22Rv1 (cell line): ENCODE measurements around the gene RMRP.
"Not testable (repeated sequence)": the region's sequence is repeated elsewhere in the genome, so short reads cannot be mapped to it uniquely, and the experiment has no call there.

Experiments
- H3K27ac ChIP-seq: fragments of 450-650 bp; 2 replicates; pipeline ENCODE4 v1.5.1; 2017
- CTCF ChIP-seq: fragments of 450-650 bp; IDR thresholded peaks from 2 replicates; pipeline ENCODE4 v1.5.1; 2017; ENCODE audit warnings: mild to moderate bottlenecking
- ZFX ChIP-seq: fragments of 450-650 bp; IDR thresholded peaks from 2 replicates; pipeline ENCODE4 v1.6.1; 2017; ENCODE audit warnings: antibody characterized with exemption, borderline replicate concordance

The RMRP gene

DNA sequence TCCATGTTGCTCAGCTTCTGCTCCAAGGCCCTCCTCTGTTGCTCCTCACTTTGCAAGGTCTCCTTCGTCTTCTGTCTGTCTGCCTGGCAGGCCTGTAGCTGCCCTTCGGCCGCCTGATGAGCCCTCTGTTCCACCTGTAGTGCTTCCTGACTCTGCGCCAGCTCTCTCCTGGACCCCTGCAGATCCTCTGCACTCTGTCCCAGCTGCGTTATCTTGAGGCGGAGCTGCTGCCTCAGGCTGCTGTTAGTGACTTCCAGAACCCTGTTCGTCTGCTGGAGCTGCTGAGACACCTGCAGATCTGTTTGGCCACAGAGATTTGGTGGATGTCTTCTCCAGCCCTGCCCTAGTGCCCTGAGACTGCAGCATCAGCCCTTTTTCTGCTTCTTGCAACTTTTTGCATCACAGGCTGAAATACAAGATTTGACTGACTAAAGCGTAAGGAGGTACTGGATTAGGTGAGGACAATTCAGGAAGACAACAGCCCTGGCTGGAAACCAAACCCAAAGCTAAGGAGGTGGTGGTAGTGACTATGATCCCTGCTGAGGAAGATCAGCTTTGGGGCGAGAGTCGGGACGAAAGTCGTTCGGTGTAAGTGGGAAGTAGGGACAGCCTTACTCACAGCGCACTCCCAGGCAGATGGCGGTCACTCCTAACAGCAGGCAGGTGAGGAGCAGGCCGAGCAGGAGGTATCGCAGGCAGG is 41.7 kb downstream of the RMRP start:
- no peak for TF ChIP-seq ZFX
- no peak for TF ChIP-seq CTCF
- no peak overlapping the region for H3K27ac ChIP-seq

GRCh38 chr9:35612843-35613242 is 45.0 kb downstream of the RMRP start:
- no peak for TF ChIP-seq ZFX
- TF ChIP-seq CTCF: no peak
- H3K27ac ChIP-seq: no peak overlapping the region

DNA sequence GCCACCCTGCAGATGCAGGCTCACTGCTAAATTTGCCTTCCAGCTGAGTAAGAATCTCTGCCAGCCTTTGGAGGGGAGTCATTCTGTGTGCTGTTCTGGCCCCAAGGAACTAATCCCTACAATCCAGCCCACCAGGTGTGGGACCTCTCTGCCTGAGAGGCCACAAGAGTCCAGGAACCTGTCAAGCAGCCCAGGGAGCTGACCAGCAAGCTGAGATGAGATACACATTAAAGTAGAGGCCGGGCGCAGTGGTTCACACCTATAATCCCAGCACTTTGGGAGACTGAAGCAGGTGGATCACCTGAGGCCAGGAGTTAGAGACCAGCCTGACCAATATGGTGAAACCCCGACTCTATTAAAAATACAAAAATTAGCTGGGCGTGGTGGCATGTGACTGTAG is 45.8 kb downstream of the RMRP start:
- not testable (repeated sequence) for H3K27ac ChIP-seq

DNA sequence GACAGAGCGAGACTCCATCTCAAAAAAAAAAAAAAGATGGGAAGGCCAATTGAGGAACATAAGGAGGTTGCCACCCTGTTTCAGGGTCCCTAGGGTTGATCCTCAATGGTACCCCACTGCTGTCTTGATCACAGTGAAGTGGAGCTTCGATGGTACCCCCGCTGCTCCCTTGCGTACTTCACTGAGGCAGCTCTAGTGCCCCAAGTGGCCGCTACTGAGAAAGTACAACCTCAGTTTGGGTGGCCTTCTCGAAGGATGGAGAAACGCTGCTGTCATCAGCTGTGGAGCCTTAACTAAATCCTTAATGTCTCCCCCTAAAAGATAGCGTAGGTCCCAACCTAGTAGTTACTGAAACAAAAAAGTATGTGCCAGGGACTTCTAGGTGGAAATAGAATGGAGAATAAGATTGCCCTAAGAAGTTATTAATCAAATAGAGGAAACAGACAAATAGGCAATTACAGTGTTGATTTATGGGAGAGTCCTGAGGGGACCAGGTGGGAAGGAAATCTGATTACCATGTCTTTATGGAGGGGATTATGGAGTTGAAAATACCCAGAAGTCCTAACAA is 46.5 kb downstream of the RMRP start:
- no peak overlapping the region for H3K27ac ChIP-seq
- TF ChIP-seq ZFX: no peak
- peak; percentile 86 for TF ChIP-seq CTCF

DNA sequence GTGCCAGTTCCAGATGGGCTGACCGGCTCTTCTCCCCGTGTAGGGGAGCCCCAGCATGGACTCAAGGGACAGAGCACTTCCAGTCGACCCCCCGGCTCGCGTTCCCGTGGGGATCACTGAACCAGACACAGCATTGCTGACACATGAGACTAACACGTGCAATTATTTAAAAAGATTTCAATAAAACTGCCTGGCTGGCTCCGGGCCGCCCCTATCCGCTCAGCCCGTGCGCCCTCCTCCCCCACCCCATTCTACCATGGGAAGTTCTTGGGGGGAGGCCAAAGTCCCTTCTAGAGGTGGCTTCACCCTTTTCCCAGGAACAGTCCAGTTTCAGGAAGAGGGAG is 48.0 kb downstream of the RMRP start:
- no peak for TF ChIP-seq ZFX
- no peak for TF ChIP-seq CTCF
- no peak overlapping the region for H3K27ac ChIP-seq

GRCh38 chr9:35609001-35609819 is 48.6 kb downstream of the RMRP start:
- no peak for TF ChIP-seq CTCF
- TF ChIP-seq ZFX: no peak
- no peak overlapping the region for H3K27ac ChIP-seq

- TF ChIP-seq ZFX (no peak), CTCF (no peak)
- no peak overlapping the region for H3K27ac ChIP-seq
Observed at GRCh38 chr9:35608221-35608620, 49.6 kb downstream of the RMRP start.
